A673 (cell line): ENCODE measurements around the gene TRIM36. TPM values are rescaled to one million over a fixed set of nuclear protein-coding genes. Genes with fewer than 3 reads are reported as not detected.

Source experiments
- BruUV-seq: library from RNA; stranded (reverse); fragments of 400-500 nt; replicated peaks from 2 replicates; lab custom pipeline; 2021; lab: Mats Ljungman, UMichigan
- CTCF ChIA-PET: fragments of 300-600 bp; sonication (Branson Sonifier 250); formaldehyde crosslinking; loops from one replicate; lab custom pipeline; 2022; ENCODE audit warnings: antibody characterized with exemption; lab: Charles Lee
- POLR2A ChIA-PET: fragments of 300-600 bp; sonication (Branson Sonifier 250); formaldehyde crosslinking; loops from one replicate; lab custom pipeline; 2022; ENCODE audit warnings: antibody characterized with exemption; ENCODE audit not compliant: low non-redundant PET; lab: Charles Lee
- DNase-seq: peaks from one replicate; pipeline ENCODE4 v3.0.0-alpha.2; 2015; ENCODE audit warnings: low spot score
- H3K27ac ChIP-seq: fragments of 200-600 bp; sonication (generic); 2 replicates; pipeline ENCODE4 v1.5.1; 2016; ENCODE audit warnings: mixed run types, low read depth, mild to moderate bottlenecking, mixed read lengths, antibody characterized with exemption, low read length; ENCODE audit not compliant: poor library complexity, severe bottlenecking
- H3K27me3 ChIP-seq: fragments of 200-600 bp; sonication (generic); replicated peaks from 2 replicates; pipeline ENCODE4 v1.6.1; 2017; ENCODE audit warnings: mixed run types, low read depth, mild to moderate bottlenecking, mixed read lengths, antibody characterized with exemption, low read length; ENCODE audit not compliant: insufficient read depth, poor library complexity
- H3K36me3 ChIP-seq: fragments of 200-600 bp; sonication (generic); 2 replicates; pipeline ENCODE4 v1.6.1; 2016; ENCODE audit warnings: mixed run types, mild to moderate bottlenecking, mixed read lengths, antibody characterized with exemption, low read length; ENCODE audit not compliant: insufficient read depth, poor library complexity, severe bottlenecking
- H3K4me1 ChIP-seq: fragments of 200-600 bp; sonication (generic); 2 replicates; pipeline ENCODE4 v1.6.1; 2017; ENCODE audit warnings: mixed run types, mild to moderate bottlenecking, mixed read lengths, antibody characterized with exemption, low read length; ENCODE audit not compliant: insufficient read depth, poor library complexity, severe bottlenecking
- H3K4me3 ChIP-seq: fragments of 200-600 bp; sonication (generic); 2 replicates; pipeline ENCODE4 v1.5.1; 2016; ENCODE audit warnings: low read depth, mixed run types, mild to moderate bottlenecking, mixed read lengths, low read length; ENCODE audit not compliant: poor library complexity, severe bottlenecking
- H3K9me3 ChIP-seq: fragments of 200-600 bp; sonication (generic); 2 replicates; pipeline ENCODE4 v1.6.1; 2016; ENCODE audit warnings: mixed run types, low read depth, mild to moderate bottlenecking, mixed read lengths, antibody characterized with exemption, low read length; ENCODE audit not compliant: poor library complexity, severe bottlenecking
- EZH2 ChIP-seq: fragments of 200-600 bp; sonication (generic); IDR thresholded peaks from 2 replicates; pipeline ENCODE4 v1.6.1; 2017; ENCODE audit warnings: borderline replicate concordance, low read depth, mild to moderate bottlenecking, mixed read lengths, antibody characterized with exemption, low read length; ENCODE audit not compliant: poor library complexity, severe bottlenecking
- intact Hi-C: fragments of 100-400 bp; cut with micrococcal nuclease; formaldehyde crosslinking; loops from one replicate; pipeline ENCODE4 v1.10.0; 2022; ENCODE audit not compliant: unreplicated experiment
- total RNA-seq: library from RNA; stranded (reverse); gene quantifications from 2 replicates; pipeline ENCODE4 v1.2.3, GENCODE V29; 2021
- TF ChIP-seq, protein P1 (sequence below): fragments of 300-800, 200-600 bp; sonication (generic); conservative IDR thresholded peaks from 2 replicates; pipeline ENCODE4 v1.5.1; 2017; ENCODE audit warnings: low read depth, mild to moderate bottlenecking, antibody characterized with exemption, low read length, moderate library complexity, mixed read lengths

The TRIM36 gene
- total RNA-seq, 1 experiment from 2014 or later, result 16.8 TPM

GRCh38 chr5:115132465-115132864 lies 37.2 kb downstream of the TRIM36 start:
- ChIA-PET CTCF (no interaction called here), POLR2A (no interaction called here)
- H3K27me3 ChIP-seq, result no peaks in the 10 kb centered on the region
- TF ChIP-seq, protein P1, sequence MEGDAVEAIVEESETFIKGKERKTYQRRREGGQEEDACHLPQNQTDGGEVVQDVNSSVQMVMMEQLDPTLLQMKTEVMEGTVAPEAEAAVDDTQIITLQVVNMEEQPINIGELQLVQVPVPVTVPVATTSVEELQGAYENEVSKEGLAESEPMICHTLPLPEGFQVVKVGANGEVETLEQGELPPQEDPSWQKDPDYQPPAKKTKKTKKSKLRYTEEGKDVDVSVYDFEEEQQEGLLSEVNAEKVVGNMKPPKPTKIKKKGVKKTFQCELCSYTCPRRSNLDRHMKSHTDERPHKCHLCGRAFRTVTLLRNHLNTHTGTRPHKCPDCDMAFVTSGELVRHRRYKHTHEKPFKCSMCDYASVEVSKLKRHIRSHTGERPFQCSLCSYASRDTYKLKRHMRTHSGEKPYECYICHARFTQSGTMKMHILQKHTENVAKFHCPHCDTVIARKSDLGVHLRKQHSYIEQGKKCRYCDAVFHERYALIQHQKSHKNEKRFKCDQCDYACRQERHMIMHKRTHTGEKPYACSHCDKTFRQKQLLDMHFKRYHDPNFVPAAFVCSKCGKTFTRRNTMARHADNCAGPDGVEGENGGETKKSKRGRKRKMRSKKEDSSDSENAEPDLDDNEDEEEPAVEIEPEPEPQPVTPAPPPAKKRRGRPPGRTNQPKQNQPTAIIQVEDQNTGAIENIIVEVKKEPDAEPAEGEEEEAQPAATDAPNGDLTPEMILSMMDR, result no peak
- no peak for TF ChIP-seq EZH2
- no peak overlapping the region for H3K4me3 ChIP-seq
- H3K36me3 ChIP-seq, result no peaks in the 10 kb centered on the region
- intact Hi-C loops, result no loop called here
- BruUV-seq, result no TSS peak
- no peaks in the 10 kb centered on the region for H3K9me3 ChIP-seq
- no peak overlapping the region for H3K27ac ChIP-seq
- no peak for DNase-seq
- H3K4me1 ChIP-seq, result no peaks in the 10 kb centered on the region

DNA sequence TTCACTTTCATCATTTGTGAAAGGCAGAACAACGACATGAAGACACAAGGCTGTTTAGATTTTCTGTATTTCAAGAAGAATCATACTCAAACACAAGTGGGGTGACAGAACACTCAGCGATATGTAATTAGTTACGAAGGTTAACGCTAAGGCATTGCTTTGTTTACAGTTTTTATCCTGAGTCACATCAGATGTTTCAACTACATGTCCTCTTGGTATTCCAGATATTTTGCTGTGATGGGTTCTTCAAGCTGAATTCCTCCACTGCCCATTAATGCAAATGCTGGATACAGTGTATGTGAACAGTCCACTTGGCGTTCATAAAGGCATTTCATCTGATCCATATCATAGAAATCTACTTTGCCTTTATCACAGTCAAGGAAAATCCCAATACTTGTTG lies 43.4 kb downstream of the TRIM36 start:
- intact Hi-C loops, result no loop called here
- Histone ChIP-seq H3K36me3 (no peaks in the 10 kb centered on the region), H3K27me3 (no peaks in the 10 kb centered on the region), H3K9me3 (no peaks in the 10 kb centered on the region), H3K27ac (no peak overlapping the region), H3K4me3 (no peak overlapping the region), H3K4me1 (no peaks in the 10 kb centered on the region)
- DNase-seq, result no peak
- POLR2A ChIA-PET, result no interaction called here
- TF ChIP-seq, protein P1, result no peak
- no peak for TF ChIP-seq EZH2
- CTCF ChIA-PET, result no interaction called here
- BruUV-seq, result no TSS peak

GRCh38 chr5:115124741-115125140 lies 45.0 kb downstream of the TRIM36 start:
- DNase-seq, result no peak
- no peaks in the 10 kb centered on the region for H3K36me3 ChIP-seq
- BruUV-seq, result no TSS peak
- TF ChIP-seq, protein P1, result no peak
- TF ChIP-seq EZH2, result no peak
- POLR2A ChIA-PET, result no interaction called here
- H3K27me3 ChIP-seq, result no peaks in the 10 kb centered on the region
- no peak overlapping the region for H3K4me3 ChIP-seq
- CTCF ChIA-PET, result no interaction called here
- H3K27ac ChIP-seq, result no peak overlapping the region
- no peaks in the 10 kb centered on the region for H3K9me3 ChIP-seq
- no peaks in the 10 kb centered on the region for H3K4me1 ChIP-seq
- intact Hi-C loops, result no loop called here
